MM.1S (cell line): ENCODE measurements around the gene NLGN1.

Experiments used
- DNase-seq: peaks from one replicate; pipeline ENCODE4 v3.0.0-alpha.2; 2015
- H2AFZ ChIP-seq: fragments of 300-600 bp; sonication (generic); 2 replicates; pipeline ENCODE4 v1.6.0; 2016; ENCODE audit warnings: antibody characterized with exemption, low read length
- H3F3A ChIP-seq: fragments of 300-600 bp; sonication (generic); 2 replicates; pipeline ENCODE4 v1.6.1; 2016; ENCODE audit warnings: mild to moderate bottlenecking, antibody characterized with exemption, low read length, moderate library complexity, mixed read lengths; ENCODE audit not compliant: insufficient read depth
- H3K27ac ChIP-seq: fragments of 300-600 bp; sonication (generic); 2 replicates; pipeline ENCODE4 v1.5.1; 2016; ENCODE audit warnings: mild to moderate bottlenecking, low read length
- H3K27me3 ChIP-seq: fragments of 300-600 bp; sonication (generic); replicated peaks from 2 replicates; pipeline ENCODE4 v1.6.0; 2016; ENCODE audit warnings: low read length; ENCODE audit not compliant: insufficient read depth
- H3K36me3 ChIP-seq: fragments of 300-600 bp; sonication (generic); replicated peaks from 2 replicates; pipeline ENCODE4 v1.6.1; 2016; ENCODE audit warnings: mild to moderate bottlenecking, low read length, mixed read lengths; ENCODE audit not compliant: insufficient read depth
- H3K4me1 ChIP-seq: fragments of 300-600 bp; sonication (generic); 2 replicates; pipeline ENCODE4 v1.6.1; 2016; ENCODE audit warnings: low read length, mixed read lengths
- H3K4me2 ChIP-seq: fragments of 300-600 bp; sonication (generic); 2 replicates; pipeline ENCODE4 v1.6.0; 2016; ENCODE audit warnings: low read depth, low read length
- H3K4me3 ChIP-seq: fragments of 300-600 bp; sonication (generic); 2 replicates; pipeline ENCODE4 v1.5.1; 2016; ENCODE audit warnings: low read length, mixed read lengths
- H3K79me2 ChIP-seq: fragments of 300-600 bp; sonication (generic); 2 replicates; pipeline ENCODE4 v1.6.1; 2016; ENCODE audit warnings: mixed run types, low read length, mixed read lengths
- H3K9ac ChIP-seq: fragments of 300-600 bp; sonication (generic); 2 replicates; pipeline ENCODE4 v1.6.1; 2016; ENCODE audit warnings: low read length, mixed read lengths
- H3K9me2 ChIP-seq: fragments of 300-600 bp; sonication (generic); replicated peaks from 2 replicates; pipeline ENCODE4 v1.6.1; 2016; ENCODE audit warnings: mild to moderate bottlenecking, low read length, mixed read lengths; ENCODE audit not compliant: insufficient read depth
- H3K9me3 ChIP-seq: fragments of 300-600 bp; sonication (generic); replicated peaks from 2 replicates; pipeline ENCODE4 v1.6.1; 2016; ENCODE audit warnings: mild to moderate bottlenecking, low read length, mixed read lengths; ENCODE audit not compliant: insufficient read depth
- H4K20me1 ChIP-seq: fragments of 300-600 bp; sonication (generic); 2 replicates; pipeline ENCODE4 v1.6.1; 2016; ENCODE audit warnings: mild to moderate bottlenecking, low read length, moderate library complexity, mixed read lengths; ENCODE audit not compliant: insufficient read depth
- CTCF ChIP-seq: fragments of 300-600 bp; sonication (generic); IDR thresholded peaks from 2 replicates; pipeline ENCODE4 v1.5.1; 2016; ENCODE audit warnings: antibody characterized with exemption, low read length, mixed read lengths
- EZH2 ChIP-seq: fragments of 300-600 bp; sonication (generic); optimal IDR thresholded peaks from 2 replicates; pipeline ENCODE3; 2017; ENCODE audit warnings: low read depth, mild to moderate bottlenecking, antibody characterized with exemption, low read length, mixed read lengths
- EZH2phosphoT487 ChIP-seq: fragments of 300-600 bp; sonication (generic); IDR thresholded peaks from 2 replicates; pipeline ENCODE4 v1.6.1; 2018; ENCODE audit warnings: antibody characterized with exemption, low read length

The NLGN1 gene

GRCh38 chr3:174335910-174336309, 938.4 kb downstream of the NLGN1 start:
- Histone ChIP-seq H3K4me3 (no peak overlapping the region), H3K79me2 (no peaks in the 10 kb centered on the region), H3K4me2 (no peak overlapping the region), H2AFZ (no peak overlapping the region), H3K36me3 (no peaks in the 10 kb centered on the region), H3K27me3 (no peaks in the 10 kb centered on the region), H3K9me3 (no peaks in the 10 kb centered on the region), H3K27ac (no peak overlapping the region), H3K9ac (no peak overlapping the region), H3K9me2 (no peaks in the 10 kb centered on the region), H4K20me1 (no peaks in the 10 kb centered on the region), H3K4me1 (peaks cover 10% of the 10 kb centered on the region; the same call in 1 of the 2 replicates), H3F3A (no peaks in the 10 kb centered on the region)
- no peak for TF ChIP-seq EZH2phosphoT487
- no peak for TF ChIP-seq CTCF
- no peak for TF ChIP-seq EZH2
- DNase-seq = no peak
